K562 (cell line): Measurements from ENCODE around the gene CLEC4F. TPM values are rescaled to one million over a fixed set of nuclear protein-coding genes. Genes with fewer than 3 reads are reported as not detected.

Source experiments
- BCOR ChIP-seq: fragments of 450-650 bp; IDR thresholded peaks from 2 replicates; pipeline ENCODE4 v1.6.1; 2016
- BRF2 ChIP-seq: IDR thresholded peaks from 3 replicates; pipeline ENCODE4 v1.6.1; 2011; ENCODE audit warnings: borderline replicate concordance, mild to moderate bottlenecking; ENCODE audit not compliant: insufficient read length, insufficient read depth
- CBFA2T2 ChIP-seq: fragments of 450-650 bp; conservative IDR thresholded peaks from 2 replicates; pipeline ENCODE4 v1.6.1; 2017; ENCODE audit warnings: mild to moderate bottlenecking
- CCNT2 ChIP-seq: IDR thresholded peaks from 2 replicates; pipeline ENCODE4 v1.6.1; 2011; ENCODE audit warnings: borderline replicate concordance, low read depth, mild to moderate bottlenecking, moderate library complexity, mixed read lengths, low read length; ENCODE audit not compliant: insufficient read length; ENCODE audit errors: extremely low read depth
- CEBPB ChIP-seq: fragments of 450-650 bp; IDR thresholded peaks from 2 replicates; pipeline ENCODE4 v1.6.1; 2016; ENCODE audit warnings: missing genetic modification characterization, missing compliant biosample characterization
- CEBPG ChIP-seq, 3 experiments: fragments of 200-800 bp in 1 of 3; sonication (Bioruptor generic) in 1 of 3; sonication (generic) in 1 of 3; formaldehyde crosslinking in 1 of 3; IDR thresholded peaks in 2 of 3; conservative IDR thresholded peaks in 1 of 3; 2 replicates each; pipeline versions ENCODE4 v1.6.1 to v1.8.0; 2016 to 2022; ENCODE audit warnings: missing compliant biosample characterization in 2 of 3, missing genetic modification characterization in 2 of 3, mild to moderate bottlenecking in 1 of 3, missing genetic modification reagents in 1 of 3
- DDX20 ChIP-seq: fragments of 450-650 bp; IDR thresholded peaks from 2 replicates; pipeline ENCODE4 v1.6.1; 2016; ENCODE audit warnings: missing genetic modification characterization, low read depth, mild to moderate bottlenecking, missing compliant biosample characterization, moderate library complexity
- ELK3 ChIP-seq: fragments of 450-650 bp; formaldehyde crosslinking; IDR thresholded peaks from 2 replicates; pipeline ENCODE4 v1.4.0; 2020; ENCODE audit warnings: mild to moderate bottlenecking
- GABPB2 ChIP-seq: fragments of 250-450 bp; sonication (Bioruptor Pico); conservative IDR thresholded peaks from 2 replicates; pipeline ENCODE4 v1.5.1; 2021; ENCODE audit warnings: mild to moderate bottlenecking
- HDAC8 ChIP-seq: fragments of 450-650 bp; IDR thresholded peaks from 2 replicates; pipeline ENCODE4 v1.6.1; 2016; ENCODE audit warnings: mild to moderate bottlenecking, missing genetic modification characterization, moderate library complexity, missing compliant biosample characterization
- JUND ChIP-seq, 2 experiments: IDR thresholded peaks; 2 replicates in 1 of 2; 3 replicates in 1 of 2; pipeline ENCODE4 v1.6.1; 2011; ENCODE audit warnings: borderline replicate concordance in 2 of 2, low read depth in 2 of 2, low read length in 2 of 2, improper control_type of control experiment in 1 of 2, missing biosample characterization in 1 of 2, missing genetic modification characterization in 1 of 2, missing genetic modification reagents in 1 of 2
- KHSRP ChIP-seq: fragments of 450-650 bp; IDR thresholded peaks from 2 replicates; pipeline ENCODE4 v1.6.1; 2017
- L3MBTL2 ChIP-seq: fragments of 450-650 bp; IDR thresholded peaks from 2 replicates; pipeline ENCODE4 v1.6.1; 2016; ENCODE audit warnings: mild to moderate bottlenecking, moderate library complexity
- NCOA6 ChIP-seq: fragments of 450-650 bp; IDR thresholded peaks from 2 replicates; pipeline ENCODE4 v1.6.1; 2017; ENCODE audit warnings: mild to moderate bottlenecking
- PBX2 ChIP-seq, 2 experiments: IDR thresholded peaks in 1 of 2; conservative IDR thresholded peaks in 1 of 2; 2 replicates each; pipeline ENCODE4 v1.6.1; 2016; ENCODE audit warnings: low read depth in 2 of 2, mild to moderate bottlenecking in 1 of 2, missing compliant biosample characterization in 1 of 2, missing genetic modification characterization in 1 of 2, moderate library complexity in 1 of 2
- PHTF2 ChIP-seq: fragments of 250-450 bp; sonication (Bioruptor Pico); IDR thresholded peaks from 2 replicates; pipeline ENCODE4 v1.5.0; 2021; ENCODE audit warnings: mild to moderate bottlenecking
- POLR2AphosphoS2 ChIP-seq: IDR thresholded peaks from 2 replicates; pipeline ENCODE4 v1.6.1; 2012; ENCODE audit warnings: low read length, improper control_type of control experiment
- RFX5 ChIP-seq: IDR thresholded peaks from 2 replicates; pipeline ENCODE4 v1.6.1; 2011; ENCODE audit warnings: low read depth, mild to moderate bottlenecking, improper control_type of control experiment, low read length
- SPI1 ChIP-seq: IDR thresholded peaks from 2 replicates; pipeline ENCODE4 v1.6.1; 2011; ENCODE audit warnings: low read depth, low read length, control low read depth, borderline replicate concordance
- TAL1 ChIP-seq: fragments of 450-650 bp; IDR thresholded peaks from 2 replicates; pipeline ENCODE4 v1.6.1; 2016; ENCODE audit warnings: mild to moderate bottlenecking
- ZBTB43 ChIP-seq: sonication (generic); formaldehyde crosslinking; IDR thresholded peaks from 2 replicates; pipeline ENCODE4 v1.8.0; 2023; ENCODE audit warnings: mild to moderate bottlenecking, missing genetic modification reagents
- polyA plus RNA-seq, 8 experiments: library from polyadenylated mRNA; depleted of rRNA in 4 of 8; stranded (reverse) in 5 of 8; unstranded in 3 of 8; fragments of >200 nt; fragmentation: Nextera tagmentation in 2 of 8; fragmentation: Illumina TruSeq in 1 of 8; extraction: Ambion mirVana in 2 of 8; extraction: Trizol in 1 of 8; gene quantifications; 2 replicates each; pipeline versions ENCODE4 v1.2.1 to v1.2.3, GENCODE V29; 2011 to 2014; ENCODE audit warnings: inconsistent platforms in 1 of 8, missing spikeins in 1 of 8
- total RNA-seq, 7 experiments: library from RNA; depleted of rRNA in 6 of 7; stranded (reverse); fragments of >200 nt in 6 of 7; fragmentation: Illumina TruSeq in 2 of 7; extraction: Trizol in 2 of 7; gene quantifications; 2 replicates each; pipeline versions ENCODE4 v1.2.1 to v1.2.3, GENCODE V29; 2011 to 2021; ENCODE audit warnings: low replicate concordance in 1 of 7

The CLEC4F gene
- total and polyA plus RNA-seq, 9 of the 15 experiments (the other 6 are each of a cell fraction or from before 2014, with no cell fraction given) = not detected

- TF ChIP-seq JUND (IDR thresholded peaks at IDR 0.05; ENCODE audit: borderline replicate concordance, low read depth, low read length) (peak; percentile 74), JUND (tag; IDR thresholded peaks at IDR 0.05; ENCODE audit: borderline replicate concordance, low read depth, low read length) (peak; percentile 58; the same call in 1 of the 3 replicates), PHTF2 (CRISPR knock-in tag) (no peak), KHSRP (no peak), ZBTB43 (CRISPR knock-in tag) (no peak), CBFA2T2 (peak; percentile 58), TAL1 (peak; percentile 42; the same call in 1 of the 2 replicates), BCOR (no peak), DDX20 (tag) (no peak), GABPB2 (CRISPR knock-in tag) (no peak), RFX5 (no peak), PBX2 (CRISPR knock-in tag; IDR thresholded peaks at IDR 0.05; ENCODE audit: low read depth) (no peak), PBX2 (tag; conservative IDR thresholded peaks at IDR 0.05; ENCODE audit: low read depth) (0 out of 2 replicates have a peak, but pooled peaks have one; percentile 39), SPI1 (peak; percentile 45; the same call in 1 of the 2 replicates), HDAC8 (tag) (no peak), CEBPB (tag) (no peak), NCOA6 (no peak), L3MBTL2 (peak; percentile 54; the same call in 1 of the 2 replicates), POLR2AphosphoS2 (no peak), CCNT2 (peak; percentile 21), ELK3 (CRISPR knock-in tag) (no peak), BRF2 (no peak), CEBPG (CRISPR knock-in tag; IDR thresholded peaks at IDR 0.05) (no peak), CEBPG (tag; conservative IDR thresholded peaks at IDR 0.05 in 1 of 2, IDR thresholded peaks at IDR 0.05 in 1 of 2) (peak; percentile 37 to 59; a peak in 2 of 4 replicates)
Observed at GRCh38 chr2:70785137-70785911, 35.1 kb downstream of the CLEC4F start (continued).
